Daoy (cell line): Measurements from ENCODE around the gene NFE2L1. TPM values are rescaled to one million over a fixed set of nuclear protein-coding genes. Genes with fewer than 3 reads are reported as not detected.
"Not testable (repeated sequence)": the region's sequence is repeated elsewhere in the genome, so short reads cannot be mapped to it uniquely, and the experiment has no call there.

Source experiments
- DNase-seq: peaks from one replicate; pipeline ENCODE4 v3.0.0-alpha.2; 2015; ENCODE audit warnings: low read depth
- total RNA-seq: library from RNA; depleted of rRNA; stranded (reverse); fragments of >200 nt; shearing (Covaris generic); gene quantifications from 2 replicates; pipeline ENCODE4 v1.2.3, GENCODE V29; 2014

The NFE2L1 gene
- total RNA-seq, 1 experiment from 2014 or later: 19.1 TPM

- DNase-seq: peak; percentile 89
These were observed 24.6 kb upstream of the NFE2L1 start for GRCh38 chr17:48023400-48024148.

- DNase-seq: peak; percentile 69
These were observed 23.8 kb upstream of the NFE2L1 start for GRCh38 chr17:48024149-48025039.

DNA sequence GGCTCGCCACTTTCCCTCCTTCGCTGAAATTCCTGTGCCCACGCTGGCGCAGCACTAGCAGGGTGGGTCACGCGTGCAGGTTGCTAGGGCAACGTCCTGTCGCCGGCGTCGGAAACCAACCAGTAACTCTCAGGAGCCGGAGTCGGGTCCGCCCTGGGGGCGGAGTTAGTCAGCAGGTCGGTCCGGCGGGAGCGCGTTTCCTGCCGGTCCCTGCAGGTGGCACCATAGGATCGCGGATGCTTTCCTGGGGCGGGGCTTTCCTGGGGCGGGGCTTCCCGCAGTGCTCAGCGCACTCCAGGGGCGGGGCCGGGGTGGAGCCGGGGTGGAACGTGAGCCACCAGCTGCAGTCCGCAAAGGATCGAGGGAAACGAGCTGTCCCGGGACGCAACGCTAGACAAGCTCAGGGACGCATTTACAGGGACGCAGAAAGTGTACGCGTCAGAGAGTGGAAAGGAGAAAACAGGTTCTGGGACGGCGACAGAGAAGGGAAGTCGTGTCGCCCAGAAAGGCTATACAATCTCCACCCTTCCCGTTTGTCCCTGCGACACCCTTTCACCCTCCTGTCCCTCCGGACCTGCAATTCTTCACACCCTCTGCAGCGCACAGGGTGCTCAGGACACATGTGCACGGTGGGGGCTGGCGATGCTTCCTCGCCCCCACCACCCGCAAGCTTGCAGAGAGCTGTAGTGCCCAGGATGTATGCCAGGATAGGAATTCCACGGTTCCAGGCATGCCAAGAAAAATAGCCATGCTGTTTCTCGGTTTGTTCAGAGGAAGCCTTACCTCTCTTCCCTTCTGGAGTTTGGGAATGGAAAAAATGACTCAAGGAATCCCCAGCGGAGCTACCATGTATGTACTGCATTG, 22.9 kb upstream of the NFE2L1 start:
- peak; percentile 94 for DNase-seq

- DNase-seq: peak; percentile 26
These were observed 22.2 kb upstream of the NFE2L1 start for GRCh38 chr17:48025904-48026501.

DNA sequence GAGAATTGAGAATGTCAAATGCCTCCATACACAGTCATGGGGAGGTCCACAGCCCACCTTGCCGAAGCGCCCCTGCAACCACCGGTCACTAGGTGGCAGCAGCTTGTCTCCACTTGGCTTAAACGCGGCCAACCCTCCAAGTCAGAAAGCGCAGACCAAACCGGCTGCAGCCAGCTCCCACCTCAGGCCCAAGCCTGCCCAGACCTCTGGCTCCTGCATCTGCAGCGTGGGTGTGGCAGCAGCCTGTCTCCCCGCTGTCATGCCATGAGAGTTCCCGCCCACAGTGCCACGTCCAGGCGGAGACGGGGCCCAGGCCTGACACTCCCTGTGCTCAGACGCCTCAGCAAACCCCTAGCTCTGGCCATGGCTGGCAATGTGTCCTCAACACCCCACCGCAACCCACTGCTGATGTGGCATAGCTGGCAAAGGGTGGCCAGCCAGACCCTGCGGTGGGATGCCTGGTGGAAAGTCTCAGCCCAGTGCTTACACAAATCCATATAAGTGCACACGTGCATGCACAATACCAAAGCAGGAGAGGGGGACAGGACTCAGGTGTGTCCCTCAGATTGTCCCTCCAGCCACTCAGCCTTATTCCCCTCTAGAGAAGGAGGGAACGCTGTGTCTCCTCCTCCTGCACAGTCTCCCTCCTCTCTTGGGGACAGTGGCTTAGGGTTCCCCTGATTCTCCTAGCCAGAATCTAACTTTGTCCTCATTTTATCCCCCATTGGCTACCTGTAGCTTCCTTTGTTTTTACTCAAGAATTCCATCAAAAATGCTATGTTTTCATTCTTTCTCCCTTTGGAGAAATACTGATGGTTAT, 21.4 kb upstream of the NFE2L1 start:
- peak; percentile 85 for DNase-seq

GRCh38 chr17:48027322-48027981, 20.7 kb upstream of the NFE2L1 start:
- DNase-seq: no peak

DNA sequence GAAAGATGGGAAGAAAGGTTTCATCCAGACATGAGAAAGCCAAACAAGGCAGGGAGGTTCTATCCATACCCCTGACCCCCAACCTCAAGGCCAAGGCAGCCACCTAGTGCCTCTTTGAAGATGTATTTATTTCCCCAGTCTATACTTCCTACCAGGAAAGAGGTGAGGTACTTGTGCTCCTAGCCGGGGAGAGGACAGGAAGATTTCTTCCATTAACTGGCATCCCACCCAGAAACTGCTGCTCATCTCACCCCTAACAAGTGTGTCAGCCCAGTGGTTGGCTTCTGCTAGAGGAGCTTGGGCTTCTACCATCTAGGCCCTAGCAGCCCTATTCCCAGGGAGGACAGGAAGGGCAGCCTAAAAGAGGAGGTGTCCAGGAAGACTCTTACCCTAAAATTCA, 19.4 kb upstream of the NFE2L1 start:
- DNase-seq: no peak

GRCh38 chr17:48030531-48030930, 17.6 kb upstream of the NFE2L1 start:
- no peak for DNase-seq

GRCh38 chr17:48031966-48032365, 16.2 kb upstream of the NFE2L1 start:
- no peak for DNase-seq

DNA sequence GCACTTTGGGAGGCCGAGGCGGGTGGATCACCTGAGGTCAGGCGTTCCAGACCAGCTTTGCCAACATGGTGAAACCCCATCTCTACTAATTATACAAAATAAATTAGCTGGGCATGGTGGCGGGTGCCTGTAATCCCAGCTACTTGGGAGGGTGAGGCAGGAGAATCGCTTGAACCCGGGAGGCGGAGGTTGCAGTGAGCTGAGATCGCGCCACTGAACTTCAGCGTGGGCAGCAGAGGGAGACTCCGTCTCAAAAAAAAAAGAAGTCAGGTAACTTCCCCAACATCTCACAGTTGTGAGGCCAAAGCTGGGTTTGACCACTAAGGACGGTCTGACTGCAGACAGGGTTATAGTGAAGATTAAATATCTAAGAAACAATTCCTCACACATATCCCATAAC, 13.4 kb upstream of the NFE2L1 start:
- not testable (repeated sequence) for DNase-seq

- no peak for DNase-seq
These were observed 11.5 kb upstream of the NFE2L1 start for GRCh38 chr17:48036693-48037035.

DNA sequence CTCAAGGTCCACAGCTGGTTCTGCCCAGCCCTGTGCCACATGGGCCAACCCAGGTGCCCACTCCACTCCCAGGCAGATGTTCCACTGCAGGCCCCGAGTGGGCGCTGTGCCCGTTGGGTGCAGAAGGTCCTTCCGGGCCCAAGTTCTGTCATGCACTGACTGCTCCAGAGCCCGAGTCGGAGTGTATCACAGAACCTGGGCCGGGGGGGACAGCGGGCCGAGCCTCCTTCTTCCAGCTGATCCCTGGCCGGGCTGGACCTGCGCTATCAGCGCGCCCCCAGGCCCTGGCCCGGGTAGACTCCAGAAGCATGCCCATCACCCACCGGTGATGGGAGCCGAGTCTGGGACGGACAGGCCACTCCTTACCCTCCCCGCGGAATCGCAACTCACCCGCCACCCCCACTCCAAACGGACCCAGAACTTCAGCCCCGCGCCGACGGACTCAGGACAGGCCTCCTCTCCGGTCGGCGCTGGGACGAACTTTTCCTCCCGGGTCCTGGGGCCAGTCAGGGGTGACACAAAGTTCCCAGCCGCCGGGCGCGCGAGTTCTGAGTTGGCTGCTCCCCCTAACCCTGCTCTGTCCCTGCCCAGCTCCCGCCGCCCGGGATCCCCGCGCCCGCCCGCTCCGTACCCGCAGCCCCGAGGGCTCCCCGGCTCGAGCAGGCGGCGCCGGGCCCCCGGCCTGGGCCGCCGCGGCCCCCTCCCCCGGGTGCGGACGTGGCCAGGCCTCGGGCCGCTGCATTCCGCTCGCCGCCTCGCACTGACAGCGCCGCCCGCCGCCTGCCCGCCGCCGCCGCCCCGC, 10.9 kb upstream of the NFE2L1 start, which contains the start of gene COPZ2:
Gene COPZ2 (minus strand): TSS at position 762 of the 802 bp plus-strand sequence. CDS start 20 bp downstream, at position 742.
- DNase-seq: peak; percentile 54

DNA sequence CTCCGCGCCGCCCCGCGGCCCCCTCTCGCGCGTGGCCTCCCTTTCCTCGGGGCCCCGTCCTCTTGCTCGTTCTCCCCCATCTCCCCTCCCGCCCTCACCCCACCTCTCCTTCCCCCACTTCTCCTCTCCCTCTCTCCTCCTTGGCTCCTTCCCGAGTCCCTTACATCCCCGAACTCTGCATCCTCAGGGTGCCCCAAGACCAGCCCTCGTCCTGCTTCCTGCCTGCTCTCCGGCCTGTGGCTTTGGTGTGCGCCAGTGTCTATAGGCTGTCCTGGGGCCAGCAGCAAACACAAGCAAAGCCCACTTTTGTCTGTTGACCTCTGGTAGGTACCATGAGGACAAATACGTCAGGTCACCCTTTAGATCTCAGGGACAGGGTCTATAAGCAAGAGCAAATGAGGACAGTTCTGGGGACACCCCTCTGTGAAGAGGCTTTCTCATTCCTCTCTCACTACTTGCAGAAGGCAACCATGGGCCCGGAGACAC, 10.3 kb upstream of the NFE2L1 start:
- no peak for DNase-seq

GRCh38 chr17:48038687-48039086, 9.5 kb upstream of the NFE2L1 start:
- no peak for DNase-seq

GRCh38 chr17:48043176-48043575, 5.0 kb upstream of the NFE2L1 start:
- no peak for DNase-seq

DNA sequence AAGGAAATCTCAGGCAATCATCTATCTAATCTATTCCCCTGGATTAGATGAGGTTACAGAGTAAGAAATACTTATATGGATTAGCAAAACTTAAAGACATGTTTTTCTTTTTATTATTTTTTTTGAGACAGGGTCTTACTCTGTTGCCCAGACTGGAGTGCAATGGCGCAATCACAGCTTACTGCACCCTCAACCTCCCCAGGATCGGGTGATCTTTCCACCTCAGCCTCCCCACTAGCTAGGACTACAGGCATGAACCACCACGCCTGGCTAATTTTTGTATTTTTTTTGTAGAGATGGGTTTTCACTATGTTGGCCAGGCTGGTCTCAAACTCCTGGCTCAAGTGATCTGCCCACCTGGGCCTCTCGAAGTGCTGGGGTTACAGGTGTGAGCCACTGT, 3.3 kb upstream of the NFE2L1 start:
- no peak for DNase-seq

DNA sequence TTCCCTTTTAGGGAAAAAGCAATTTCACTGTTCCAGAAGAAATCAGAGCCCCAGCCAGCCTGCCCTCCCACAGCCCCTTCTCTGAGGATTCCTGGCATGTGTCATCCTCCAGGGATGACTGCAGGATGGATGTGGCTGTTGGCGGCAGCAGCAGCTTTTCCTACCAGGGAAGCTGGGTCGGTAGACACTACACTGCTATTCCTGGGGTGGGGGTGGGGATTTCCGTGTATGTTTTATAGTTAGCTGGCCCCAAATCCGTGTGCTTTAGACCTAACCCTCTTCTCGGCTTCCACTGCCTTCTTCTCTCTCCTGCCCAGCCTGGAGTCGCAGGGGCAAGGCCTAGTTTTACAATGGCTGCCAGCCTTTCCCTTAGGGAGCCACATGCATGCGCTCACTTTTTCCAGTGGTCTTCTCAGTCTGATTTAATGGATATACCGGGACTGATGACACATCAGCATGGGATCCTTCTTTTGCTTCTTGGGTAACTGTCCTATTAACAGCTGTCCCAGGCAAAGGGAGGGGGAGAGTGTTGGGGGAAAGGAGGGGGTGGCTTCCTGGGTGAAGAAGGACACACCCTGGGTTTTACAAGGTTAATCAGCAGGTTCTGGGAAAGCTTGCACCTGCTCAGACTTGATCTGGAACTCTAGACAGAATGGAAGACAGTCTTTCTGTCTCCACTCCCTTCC, 2.7 kb upstream of the NFE2L1 start:
- DNase-seq: peak; percentile 18

DNA sequence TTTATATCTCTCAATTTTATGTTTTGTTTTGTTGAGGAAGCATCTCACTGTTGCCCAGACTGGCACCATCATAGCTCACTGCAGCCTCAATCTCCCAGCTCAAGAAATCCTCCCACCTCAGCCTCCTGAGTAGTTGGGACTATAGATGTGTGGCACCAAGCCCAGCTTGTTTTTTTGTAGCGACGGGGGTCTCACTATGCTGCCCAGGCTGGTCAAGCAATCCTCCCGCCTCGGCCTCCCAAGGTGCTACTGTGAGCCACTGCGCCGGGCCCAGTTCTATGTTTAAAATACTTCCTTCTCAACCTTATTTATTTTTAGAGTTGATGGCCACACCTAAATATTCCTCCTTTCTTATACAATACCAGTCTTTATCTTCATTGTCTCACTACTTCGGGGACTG, 1.9 kb upstream of the NFE2L1 start:
- no peak for DNase-seq
